ENCODE measurements around the gene FCER2. TPM values are rescaled to one million over a fixed set of nuclear protein-coding genes. Genes with fewer than 3 reads are reported as not detected.

Gene FCER2
- total and polyA plus RNA-seq, 4 donors = 0.14 TPM; not detected in 3

- H3K4me3 ChIP-seq (ENCODE audit: low read depth in 1 of 3, low read length in 3 of 3) = no peak within 1 kb of the TSS
- peak within 1 kb of the TSS in 1 of 2 donors; percentile 41 for H3K27ac ChIP-seq (ENCODE audit: low read depth in 1 of 2, low read length in 2 of 2)
- no peak for DNase-seq (ENCODE audit: low spot score)
Measured at GRCh38 chr19:7676854-7677253, 25.1 kb downstream of the FCER2 start, which contains the start of gene MCEMP1. TSS of gene MCEMP1 (plus strand) at chr19:7677090. CDS start at chr19:7677121, 31 bp downstream.

More at GRCh38 chr19:7676854-7677253, 25.1 kb downstream of the FCER2 start, which contains the start of gene MCEMP1:
- no peaks in the 10 kb centered on the region for H3K9me3 ChIP-seq (ENCODE audit: control insufficient read depth in 4 of 4, low read length in 3 of 4)
- no peaks in the 10 kb centered on the region for H3K27me3 ChIP-seq (ENCODE audit: control insufficient read depth in 4 of 4, insufficient read depth in 4 of 4, low read length in 3 of 4)
- WGBS = 44% methylated on average over 10 of the region's 10 CpGs
- H3K9ac ChIP-seq (ENCODE audit: low read depth in 1 of 2, low read length in 2 of 2) = no peak within 1 kb of the TSS
- H3K4me1 ChIP-seq (ENCODE audit: control insufficient read depth in 4 of 4, insufficient read depth in 4 of 4, low read length in 3 of 4) = peaks cover 2 to 24% (median 11%) of the 10 kb centered on the region in 4 donors
- no peaks in the 10 kb centered on the region for H3K36me3 ChIP-seq (ENCODE audit: control insufficient read depth in 4 of 4, insufficient read depth in 3 of 4, low read depth in 1 of 4, low read length in 3 of 4)
- TF ChIP-seq, protein P1, sequence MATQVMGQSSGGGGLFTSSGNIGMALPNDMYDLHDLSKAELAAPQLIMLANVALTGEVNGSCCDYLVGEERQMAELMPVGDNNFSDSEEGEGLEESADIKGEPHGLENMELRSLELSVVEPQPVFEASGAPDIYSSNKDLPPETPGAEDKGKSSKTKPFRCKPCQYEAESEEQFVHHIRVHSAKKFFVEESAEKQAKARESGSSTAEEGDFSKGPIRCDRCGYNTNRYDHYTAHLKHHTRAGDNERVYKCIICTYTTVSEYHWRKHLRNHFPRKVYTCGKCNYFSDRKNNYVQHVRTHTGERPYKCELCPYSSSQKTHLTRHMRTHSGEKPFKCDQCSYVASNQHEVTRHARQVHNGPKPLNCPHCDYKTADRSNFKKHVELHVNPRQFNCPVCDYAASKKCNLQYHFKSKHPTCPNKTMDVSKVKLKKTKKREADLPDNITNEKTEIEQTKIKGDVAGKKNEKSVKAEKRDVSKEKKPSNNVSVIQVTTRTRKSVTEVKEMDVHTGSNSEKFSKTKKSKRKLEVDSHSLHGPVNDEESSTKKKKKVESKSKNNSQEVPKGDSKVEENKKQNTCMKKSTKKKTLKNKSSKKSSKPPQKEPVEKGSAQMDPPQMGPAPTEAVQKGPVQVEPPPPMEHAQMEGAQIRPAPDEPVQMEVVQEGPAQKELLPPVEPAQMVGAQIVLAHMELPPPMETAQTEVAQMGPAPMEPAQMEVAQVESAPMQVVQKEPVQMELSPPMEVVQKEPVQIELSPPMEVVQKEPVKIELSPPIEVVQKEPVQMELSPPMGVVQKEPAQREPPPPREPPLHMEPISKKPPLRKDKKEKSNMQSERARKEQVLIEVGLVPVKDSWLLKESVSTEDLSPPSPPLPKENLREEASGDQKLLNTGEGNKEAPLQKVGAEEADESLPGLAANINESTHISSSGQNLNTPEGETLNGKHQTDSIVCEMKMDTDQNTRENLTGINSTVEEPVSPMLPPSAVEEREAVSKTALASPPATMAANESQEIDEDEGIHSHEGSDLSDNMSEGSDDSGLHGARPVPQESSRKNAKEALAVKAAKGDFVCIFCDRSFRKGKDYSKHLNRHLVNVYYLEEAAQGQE (IDR thresholded peaks at IDR 0.05) = no peak
- no peak for TF ChIP-seq ZBTB33 (IDR thresholded peaks at IDR 0.05)
- TF ChIP-seq FOXA2 (IDR thresholded peaks at IDR 0.05) = no peak
- TF ChIP-seq, protein P2, sequence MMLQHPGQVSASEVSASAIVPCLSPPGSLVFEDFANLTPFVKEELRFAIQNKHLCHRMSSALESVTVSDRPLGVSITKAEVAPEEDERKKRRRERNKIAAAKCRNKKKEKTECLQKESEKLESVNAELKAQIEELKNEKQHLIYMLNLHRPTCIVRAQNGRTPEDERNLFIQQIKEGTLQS (IDR thresholded peaks at IDR 0.05) = no peak
- TF ChIP-seq RAD21 (IDR thresholded peaks at IDR 0.05) = no peak
- no peak for TF ChIP-seq CTCF (IDR thresholded peaks at IDR 0.05; ENCODE audit: low read depth, low read length, missing input control)
- TF ChIP-seq NR2F2 (IDR thresholded peaks at IDR 0.05) = no peak
- TF ChIP-seq, protein P3, sequence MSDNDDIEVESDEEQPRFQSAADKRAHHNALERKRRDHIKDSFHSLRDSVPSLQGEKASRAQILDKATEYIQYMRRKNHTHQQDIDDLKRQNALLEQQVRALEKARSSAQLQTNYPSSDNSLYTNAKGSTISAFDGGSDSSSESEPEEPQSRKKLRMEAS (IDR thresholded peaks at IDR 0.05) = no peak
- no peak for TF ChIP-seq JUND (IDR thresholded peaks at IDR 0.05)
- no peak for TF ChIP-seq EGR1 (IDR thresholded peaks at IDR 0.05; ENCODE audit: low read depth in 2 of 2)
- no peak for TF ChIP-seq RXRA (IDR thresholded peaks at IDR 0.05)
- TF ChIP-seq FOXA1 (IDR thresholded peaks at IDR 0.05) = no peak
- no peak for TF ChIP-seq HNF4G (IDR thresholded peaks at IDR 0.05)

Data from liver (tissue), 9 donors.